ENCODE results near the gene IER2.
A peak's percentile ranks its signal among the peaks of the same experiment; 100 is the strongest.

The IER2 gene

GRCh38 chr19:13130886-13131490 is 19.2 kb upstream of the IER2 start:
- H3K36me3 ChIP-seq (ENCODE audit: control insufficient read depth, insufficient read depth, low read length) = peaks cover 14% of the 10 kb centered on the region
- H3K4me3 ChIP-seq (ENCODE audit: insufficient read depth, low read depth, low read length) = no peak overlapping the region
- H3K9me3 ChIP-seq (ENCODE audit: control insufficient read depth, low read length) = no peaks in the 10 kb centered on the region
- H3K4me1 ChIP-seq (ENCODE audit: control insufficient read depth, insufficient read depth, low read length) = no peaks in the 10 kb centered on the region
- no peaks in the 10 kb centered on the region for H3K27me3 ChIP-seq (ENCODE audit: control insufficient read depth, insufficient read depth, low read length, poor library complexity, severe bottlenecking)
- no peak overlapping the region for H3K27ac ChIP-seq (ENCODE audit: insufficient read depth, low read depth, low read length, poor library complexity, severe bottlenecking)
- WGBS, 2 experiments = 94 to 97% methylated on average over 3 of the region's 3 CpGs

GRCh38 chr19:13132471-13133180 is 17.6 kb upstream of the IER2 start:
- Histone ChIP-seq H3K27me3 (ENCODE audit: control insufficient read depth, insufficient read depth, low read length, poor library complexity, severe bottlenecking) (no peaks in the 10 kb centered on the region), H3K4me3 (ENCODE audit: insufficient read depth, low read depth, low read length) (no peak overlapping the region), H3K9me3 (ENCODE audit: control insufficient read depth, low read length) (no peaks in the 10 kb centered on the region), H3K27ac (ENCODE audit: insufficient read depth, low read depth, low read length, poor library complexity, severe bottlenecking) (no peak overlapping the region), H3K4me1 (ENCODE audit: control insufficient read depth, insufficient read depth, low read length) (no peaks in the 10 kb centered on the region), H3K36me3 (ENCODE audit: control insufficient read depth, insufficient read depth, low read length) (peaks cover 27% of the 10 kb centered on the region)
- WGBS, 2 experiments = 93 to 95% methylated on average over 8 of the region's 8 CpGs

- WGBS, 2 experiments = 92% methylated on average over 12 of the region's 12 CpGs
- Histone ChIP-seq H3K4me1 (ENCODE audit: control insufficient read depth, insufficient read depth, low read length) (peaks cover under 1% of the 10 kb centered on the region), H3K4me3 (ENCODE audit: insufficient read depth, low read depth, low read length) (no peak overlapping the region), H3K36me3 (ENCODE audit: control insufficient read depth, insufficient read depth, low read length) (peaks cover 35% of the 10 kb centered on the region), H3K27me3 (ENCODE audit: control insufficient read depth, insufficient read depth, low read length, poor library complexity, severe bottlenecking) (no peaks in the 10 kb centered on the region), H3K27ac (ENCODE audit: insufficient read depth, low read depth, low read length, poor library complexity, severe bottlenecking) (no peak overlapping the region), H3K9me3 (ENCODE audit: control insufficient read depth, low read length) (no peaks in the 10 kb centered on the region)
Observed at GRCh38 chr19:13133241-13133870, 16.9 kb upstream of the IER2 start.

- Histone ChIP-seq H3K4me1 (ENCODE audit: control insufficient read depth, insufficient read depth, low read length) (peaks cover 6% of the 10 kb centered on the region), H3K9me3 (ENCODE audit: control insufficient read depth, low read length) (no peaks in the 10 kb centered on the region), H3K27ac (ENCODE audit: insufficient read depth, low read depth, low read length, poor library complexity, severe bottlenecking) (no peak overlapping the region), H3K36me3 (ENCODE audit: control insufficient read depth, insufficient read depth, low read length) (peaks cover 39% of the 10 kb centered on the region), H3K27me3 (ENCODE audit: control insufficient read depth, insufficient read depth, low read length, poor library complexity, severe bottlenecking) (no peaks in the 10 kb centered on the region), H3K4me3 (ENCODE audit: insufficient read depth, low read depth, low read length) (no peak overlapping the region)
- 98% methylated on average over 3 of the region's 3 CpGs for WGBS, 2 experiments
Observed at GRCh38 chr19:13134626-13135025, 15.6 kb upstream of the IER2 start.

GRCh38 chr19:13135068-13136062 is 14.8 kb upstream of the IER2 start:
- Histone ChIP-seq H3K36me3 (ENCODE audit: control insufficient read depth, insufficient read depth, low read length) (peaks cover 39% of the 10 kb centered on the region), H3K27ac (ENCODE audit: insufficient read depth, low read depth, low read length, poor library complexity, severe bottlenecking) (no peak overlapping the region), H3K9me3 (ENCODE audit: control insufficient read depth, low read length) (no peaks in the 10 kb centered on the region), H3K27me3 (ENCODE audit: control insufficient read depth, insufficient read depth, low read length, poor library complexity, severe bottlenecking) (no peaks in the 10 kb centered on the region), H3K4me1 (ENCODE audit: control insufficient read depth, insufficient read depth, low read length) (peaks cover 6% of the 10 kb centered on the region), H3K4me3 (ENCODE audit: insufficient read depth, low read depth, low read length) (no peak overlapping the region)
- 96% methylated on average over 60 of the region's 60 CpGs for WGBS, 2 experiments

GRCh38 chr19:13137290-13137794 is 12.9 kb upstream of the IER2 start:
- WGBS, 2 experiments = 96% methylated on average over 28 of the region's 28 CpGs
- H3K4me1 ChIP-seq (ENCODE audit: control insufficient read depth, insufficient read depth, low read length) = peaks cover 6% of the 10 kb centered on the region
- peaks cover 39% of the 10 kb centered on the region for H3K36me3 ChIP-seq (ENCODE audit: control insufficient read depth, insufficient read depth, low read length)
- no peak overlapping the region for H3K27ac ChIP-seq (ENCODE audit: insufficient read depth, low read depth, low read length, poor library complexity, severe bottlenecking)
- no peak overlapping the region for H3K4me3 ChIP-seq (ENCODE audit: insufficient read depth, low read depth, low read length)
- no peaks in the 10 kb centered on the region for H3K27me3 ChIP-seq (ENCODE audit: control insufficient read depth, insufficient read depth, low read length, poor library complexity, severe bottlenecking)
- H3K9me3 ChIP-seq (ENCODE audit: control insufficient read depth, low read length) = no peaks in the 10 kb centered on the region

- peaks cover 39% of the 10 kb centered on the region for H3K36me3 ChIP-seq (ENCODE audit: control insufficient read depth, insufficient read depth, low read length)
- H3K4me3 ChIP-seq (ENCODE audit: insufficient read depth, low read depth, low read length) = no peak overlapping the region
- H3K4me1 ChIP-seq (ENCODE audit: control insufficient read depth, insufficient read depth, low read length) = peaks cover 6% of the 10 kb centered on the region
- H3K27ac ChIP-seq (ENCODE audit: insufficient read depth, low read depth, low read length, poor library complexity, severe bottlenecking) = peak overlapping the region; percentile 26
- WGBS, 2 experiments = 93% methylated on average over 40 of the region's 40 CpGs
- no peaks in the 10 kb centered on the region for H3K27me3 ChIP-seq (ENCODE audit: control insufficient read depth, insufficient read depth, low read length, poor library complexity, severe bottlenecking)
- no peaks in the 10 kb centered on the region for H3K9me3 ChIP-seq (ENCODE audit: control insufficient read depth, low read length)
Observed at GRCh38 chr19:13138171-13138915, 11.9 kb upstream of the IER2 start.

GRCh38 chr19:13138916-13139198 is 11.4 kb upstream of the IER2 start:
- H3K9me3 ChIP-seq (ENCODE audit: control insufficient read depth, low read length) = no peaks in the 10 kb centered on the region
- no peak overlapping the region for H3K4me3 ChIP-seq (ENCODE audit: insufficient read depth, low read depth, low read length)
- H3K27ac ChIP-seq (ENCODE audit: insufficient read depth, low read depth, low read length, poor library complexity, severe bottlenecking) = peak overlapping the region; percentile 26
- H3K27me3 ChIP-seq (ENCODE audit: control insufficient read depth, insufficient read depth, low read length, poor library complexity, severe bottlenecking) = no peaks in the 10 kb centered on the region
- peaks cover 6% of the 10 kb centered on the region for H3K4me1 ChIP-seq (ENCODE audit: control insufficient read depth, insufficient read depth, low read length)
- WGBS, 2 experiments = 90 to 92% methylated on average over 10 of the region's 10 CpGs
- peaks cover 39% of the 10 kb centered on the region for H3K36me3 ChIP-seq (ENCODE audit: control insufficient read depth, insufficient read depth, low read length)

GRCh38 chr19:13139633-13140311 is 10.4 kb upstream of the IER2 start:
- H3K36me3 ChIP-seq (ENCODE audit: control insufficient read depth, insufficient read depth, low read length) = peaks cover 37% of the 10 kb centered on the region
- H3K4me3 ChIP-seq (ENCODE audit: insufficient read depth, low read depth, low read length) = no peak overlapping the region
- 80 to 83% methylated on average over 10 of the region's 11 CpGs for WGBS, 2 experiments
- H3K4me1 ChIP-seq (ENCODE audit: control insufficient read depth, insufficient read depth, low read length) = peaks cover 6% of the 10 kb centered on the region
- no peaks in the 10 kb centered on the region for H3K9me3 ChIP-seq (ENCODE audit: control insufficient read depth, low read length)
- no peaks in the 10 kb centered on the region for H3K27me3 ChIP-seq (ENCODE audit: control insufficient read depth, insufficient read depth, low read length, poor library complexity, severe bottlenecking)
- no peak overlapping the region for H3K27ac ChIP-seq (ENCODE audit: insufficient read depth, low read depth, low read length, poor library complexity, severe bottlenecking)

All from ectodermal cell (in vitro differentiated cells).